Measurements from ENCODE around the gene LYPD4.
"Not testable (repeated sequence)": the region's sequence is repeated elsewhere in the genome, so short reads cannot be mapped to it uniquely, and the experiment has no call there.

Gene LYPD4

GRCh38 chr19:41795031-41795461 is 49.4 kb downstream of the LYPD4 start:
- Histone ChIP-seq H3K27ac (ENCODE audit: low read length) (no peak overlapping the region), H3K9me3 (ENCODE audit: insufficient read depth, low read length, severe bottlenecking) (no peaks in the 10 kb centered on the region), H3K36me3 (ENCODE audit: insufficient read depth, low read length) (no peaks in the 10 kb centered on the region), H3K4me2 (ENCODE audit: insufficient read depth, low read length) (no peak overlapping the region), H3K79me2 (ENCODE audit: insufficient read depth, low read length) (no peaks in the 10 kb centered on the region), H4K20me1 (ENCODE audit: insufficient read depth, low read length) (no peaks in the 10 kb centered on the region), H3K27me3 (ENCODE audit: insufficient read depth, low read length, poor library complexity) (peaks cover 19% of the 10 kb centered on the region), H2AFZ (ENCODE audit: low read depth, low read length) (no peak overlapping the region), H3K9ac (ENCODE audit: low read depth, low read length) (no peak overlapping the region), H3K4me3 (ENCODE audit: low read depth in 1 of 2, low read length in 2 of 2) (no peak overlapping the region), H3K4me1 (ENCODE audit: insufficient read depth, low read length) (no peaks in the 10 kb centered on the region)
- TF ChIP-seq EZH2 (IDR thresholded peaks at IDR 0.05; ENCODE audit: borderline replicate concordance, low read depth, low read length, severe bottlenecking) (no peak), CTCF (IDR thresholded peaks at IDR 0.05; ENCODE audit: borderline replicate concordance, extremely low read depth, low read length, poor library complexity, severe bottlenecking) (peak; percentile 84)
- DNase-seq (peak; percentile 66), ATAC-seq (ENCODE audit: insufficient read depth, low read depth) (peak; percentile 95)

GRCh38 chr19:41793414-41793727 is 51.1 kb downstream of the LYPD4 start:
- H3K27ac ChIP-seq (ENCODE audit: low read length) = no peak overlapping the region
- no peak overlapping the region for H3K4me3 ChIP-seq (ENCODE audit: low read depth in 1 of 2, low read length in 2 of 2)
- H3K9ac ChIP-seq (ENCODE audit: low read depth, low read length) = no peak overlapping the region
- DNase-seq (no peak), ATAC-seq (ENCODE audit: insufficient read depth, low read depth) (no peak)
- H3K27me3 ChIP-seq (ENCODE audit: insufficient read depth, low read length, poor library complexity) = peaks cover 16% of the 10 kb centered on the region
- TF ChIP-seq EZH2 (IDR thresholded peaks at IDR 0.05; ENCODE audit: borderline replicate concordance, low read depth, low read length, severe bottlenecking) (no peak), CTCF (IDR thresholded peaks at IDR 0.05; ENCODE audit: borderline replicate concordance, extremely low read depth, low read length, poor library complexity, severe bottlenecking) (no peak)
- no peaks in the 10 kb centered on the region for H3K36me3 ChIP-seq (ENCODE audit: insufficient read depth, low read length)
- H3K79me2 ChIP-seq (ENCODE audit: insufficient read depth, low read length) = no peaks in the 10 kb centered on the region
- H3K4me1 ChIP-seq (ENCODE audit: insufficient read depth, low read length) = no peaks in the 10 kb centered on the region
- no peaks in the 10 kb centered on the region for H3K9me3 ChIP-seq (ENCODE audit: insufficient read depth, low read length, severe bottlenecking)
- H4K20me1 ChIP-seq (ENCODE audit: insufficient read depth, low read length) = no peaks in the 10 kb centered on the region
- no peak overlapping the region for H3K4me2 ChIP-seq (ENCODE audit: insufficient read depth, low read length)
- H2AFZ ChIP-seq (ENCODE audit: low read depth, low read length) = no peak overlapping the region

- no peak overlapping the region for H2AFZ ChIP-seq (ENCODE audit: low read depth, low read length)
- peaks cover 16% of the 10 kb centered on the region for H3K27me3 ChIP-seq (ENCODE audit: insufficient read depth, low read length, poor library complexity)
- H3K27ac ChIP-seq (ENCODE audit: low read length) = no peak overlapping the region
- H3K9ac ChIP-seq (ENCODE audit: low read depth, low read length) = no peak overlapping the region
- no peaks in the 10 kb centered on the region for H3K79me2 ChIP-seq (ENCODE audit: insufficient read depth, low read length)
- ATAC-seq (ENCODE audit: insufficient read depth, low read depth) (peak; percentile 73), DNase-seq (peak; percentile 54)
- no peak for TF ChIP-seq EZH2 (IDR thresholded peaks at IDR 0.05; ENCODE audit: borderline replicate concordance, low read depth, low read length, severe bottlenecking)
- peak; percentile 80 for TF ChIP-seq CTCF (IDR thresholded peaks at IDR 0.05; ENCODE audit: borderline replicate concordance, extremely low read depth, low read length, poor library complexity, severe bottlenecking)
- no peaks in the 10 kb centered on the region for H3K9me3 ChIP-seq (ENCODE audit: insufficient read depth, low read length, severe bottlenecking)
- H3K4me1 ChIP-seq (ENCODE audit: insufficient read depth, low read length) = no peaks in the 10 kb centered on the region
- H4K20me1 ChIP-seq (ENCODE audit: insufficient read depth, low read length) = no peaks in the 10 kb centered on the region
- H3K4me2 ChIP-seq (ENCODE audit: insufficient read depth, low read length) = no peak overlapping the region
- no peaks in the 10 kb centered on the region for H3K36me3 ChIP-seq (ENCODE audit: insufficient read depth, low read length)
- H3K4me3 ChIP-seq (ENCODE audit: low read depth in 1 of 2, low read length in 2 of 2) = no peak overlapping the region
These were observed 51.7 kb downstream of the LYPD4 start for GRCh38 chr19:41792513-41793413.

- H3K4me1 ChIP-seq (ENCODE audit: insufficient read depth, low read length); H4K20me1 ChIP-seq (ENCODE audit: insufficient read depth, low read length); H3K4me2 ChIP-seq (ENCODE audit: insufficient read depth, low read length); H2AFZ ChIP-seq (ENCODE audit: low read depth, low read length); H3K27ac ChIP-seq (ENCODE audit: low read length); H3K36me3 ChIP-seq (ENCODE audit: insufficient read depth, low read length); H3K4me3 ChIP-seq (ENCODE audit: low read depth in 1 of 2, low read length in 2 of 2); DNase-seq; H3K79me2 ChIP-seq (ENCODE audit: insufficient read depth, low read length); ATAC-seq (ENCODE audit: insufficient read depth, low read depth); H3K9ac ChIP-seq (ENCODE audit: low read depth, low read length); H3K9me3 ChIP-seq (ENCODE audit: insufficient read depth, low read length, severe bottlenecking): not testable (repeated sequence)
- H3K27me3 ChIP-seq (ENCODE audit: insufficient read depth, low read length, poor library complexity) = peaks cover 17% of the 10 kb centered on the region
These were observed 55.4 kb downstream of the LYPD4 start for GRCh38 chr19:41789053-41789452.

- H3K4me1 ChIP-seq (ENCODE audit: insufficient read depth, low read length); ATAC-seq (ENCODE audit: insufficient read depth, low read depth): not testable (repeated sequence)
These were observed 56.0 kb downstream of the LYPD4 start for GRCh38 chr19:41788518-41788917.

More at GRCh38 chr19:41788518-41788917, 56.0 kb downstream of the LYPD4 start:
- H3K36me3 ChIP-seq (ENCODE audit: insufficient read depth, low read length); H2AFZ ChIP-seq (ENCODE audit: low read depth, low read length); H3K9me3 ChIP-seq (ENCODE audit: insufficient read depth, low read length, severe bottlenecking); H3K4me3 ChIP-seq (ENCODE audit: low read depth in 1 of 2, low read length in 2 of 2); H3K9ac ChIP-seq (ENCODE audit: low read depth, low read length); DNase-seq; H4K20me1 ChIP-seq (ENCODE audit: insufficient read depth, low read length); H3K27ac ChIP-seq (ENCODE audit: low read length); H3K79me2 ChIP-seq (ENCODE audit: insufficient read depth, low read length); H3K4me2 ChIP-seq (ENCODE audit: insufficient read depth, low read length): not testable (repeated sequence)
- H3K27me3 ChIP-seq (ENCODE audit: insufficient read depth, low read length, poor library complexity) = peaks cover 17% of the 10 kb centered on the region

Data from DND-41 (cell line).